Right renal pelvis (tissue), 4 donors: ENCODE results near the gene ILK. TPM values are rescaled to one million over a fixed set of nuclear protein-coding genes. Genes with fewer than 3 reads are reported as not detected.

Experiments used
- DNase-seq, 4 donors: peaks; one replicate each; pipeline ENCODE4 v3.0.0-alpha.2; 2013; ENCODE audit warnings: low read depth in 4 of 4, low spot score in 3 of 4, missing footprints in 1 of 4
- polyA plus RNA-seq, 4 donors: library from polyadenylated mRNA; unstranded; fragments of 120-200 nt; gene quantifications; one replicate each; pipeline ENCODE4 v1.2.1, GENCODE V29; 2013; ENCODE audit not compliant: insufficient read length in 4 of 4

The ILK gene
- polyA plus RNA-seq, 4 donors: 153 to 162 (median 160) TPM

DNA sequence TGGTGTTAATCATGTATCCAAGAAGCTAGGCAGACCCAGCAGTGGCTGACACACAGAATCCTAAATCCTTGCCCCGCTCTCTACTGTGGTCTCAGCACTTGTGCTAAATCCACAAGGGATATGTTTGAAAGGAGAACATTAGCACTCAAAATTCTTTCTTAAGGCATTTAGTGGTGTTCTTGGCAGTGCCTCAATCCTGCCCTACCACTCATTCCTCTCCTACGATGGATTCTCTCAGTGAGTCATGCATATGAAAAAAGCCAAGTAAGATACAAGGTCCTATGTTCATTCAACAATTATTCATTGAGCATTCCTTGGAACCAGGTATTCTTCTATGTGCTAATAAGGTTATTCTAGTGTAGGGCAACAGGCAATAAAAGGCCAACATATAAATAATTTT lies 31.4 kb upstream of the ILK start:
- DNase-seq: no peak

DNA sequence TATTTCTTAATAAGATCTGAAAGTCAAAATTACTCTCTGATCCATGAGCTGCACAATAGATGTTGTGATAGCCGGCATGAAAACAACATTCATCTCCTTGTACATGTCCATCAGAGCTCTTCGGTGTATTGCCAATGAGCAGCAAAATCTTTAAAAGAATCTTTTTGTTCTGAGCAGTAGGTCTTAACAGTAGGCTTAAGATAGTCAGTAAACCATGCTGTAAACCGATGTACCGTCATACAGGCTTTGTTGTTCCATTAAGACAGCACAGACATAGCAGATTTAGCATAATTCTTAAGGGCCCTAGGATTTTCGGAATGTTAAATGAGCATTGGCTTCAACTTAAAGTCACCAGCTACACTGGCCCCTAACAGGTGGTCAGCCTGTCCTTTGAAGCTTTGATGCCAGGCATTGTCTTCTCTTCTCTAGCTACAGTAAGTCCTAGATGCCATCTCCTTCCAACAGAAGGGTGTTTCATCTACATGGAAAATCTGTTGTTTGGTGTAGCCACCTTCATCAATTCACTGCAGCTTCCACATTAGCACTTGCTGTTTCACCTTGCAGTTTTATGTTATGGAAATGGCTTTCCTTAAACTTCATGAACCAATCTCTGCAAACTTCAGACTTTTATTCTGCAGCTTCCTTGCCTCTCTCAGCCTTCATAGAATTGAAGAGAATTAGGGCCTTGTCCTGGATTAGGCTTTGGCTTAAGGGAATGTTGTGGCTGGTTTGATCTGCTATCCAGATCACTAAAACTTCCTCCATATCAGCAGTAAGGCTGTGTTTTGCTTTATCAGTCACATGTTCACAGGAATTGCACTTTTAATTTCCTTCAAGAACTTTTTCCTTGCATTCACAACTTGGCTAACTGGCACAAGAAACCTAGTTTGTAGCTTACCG lies 28.5 kb upstream of the ILK start:
- no peak for DNase-seq

DNA sequence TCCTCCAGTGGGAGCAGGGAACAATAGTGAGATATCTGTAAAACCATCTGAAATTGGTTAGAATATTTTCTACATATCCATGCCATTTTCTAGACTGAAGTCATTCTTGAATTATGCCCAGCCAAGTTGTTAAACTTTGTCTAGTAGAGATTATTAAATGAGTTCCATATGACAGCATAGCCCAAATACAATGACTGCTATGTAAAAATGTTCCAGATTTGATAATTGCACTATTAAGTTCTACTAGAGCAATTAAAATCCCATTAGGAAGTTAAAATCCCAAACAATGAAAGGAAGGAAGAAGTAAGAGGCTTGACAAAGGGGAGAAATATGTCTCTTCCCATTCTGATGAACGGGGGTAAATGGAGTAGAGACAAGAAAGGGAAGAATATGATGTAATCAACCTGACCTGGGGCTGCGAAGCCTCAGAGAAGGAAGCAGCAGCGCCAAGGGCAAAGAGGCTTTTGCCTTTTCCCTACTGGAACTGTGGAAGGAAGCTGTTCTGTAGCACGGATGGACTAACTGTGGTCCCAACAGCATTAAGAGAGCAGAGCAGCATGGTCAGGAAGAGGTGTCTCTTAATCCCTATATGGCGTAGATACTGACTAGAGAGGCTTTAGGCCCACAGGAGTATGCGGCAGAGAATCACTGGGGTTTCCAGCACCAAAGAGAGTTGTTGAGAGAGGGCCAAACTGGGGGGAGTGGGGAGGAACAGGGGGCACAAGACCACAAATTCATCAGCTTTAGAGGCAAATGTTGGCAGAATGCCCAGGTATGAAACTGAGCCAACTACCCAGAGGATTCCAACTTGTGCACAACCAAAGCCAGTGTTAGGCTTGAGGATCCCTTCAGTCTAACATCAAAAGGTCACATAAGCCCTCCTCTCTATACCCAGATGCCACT lies 26.9 kb upstream of the ILK start:
- DNase-seq: peak in 2 of 4 donors; percentile 19 to 23

DNA sequence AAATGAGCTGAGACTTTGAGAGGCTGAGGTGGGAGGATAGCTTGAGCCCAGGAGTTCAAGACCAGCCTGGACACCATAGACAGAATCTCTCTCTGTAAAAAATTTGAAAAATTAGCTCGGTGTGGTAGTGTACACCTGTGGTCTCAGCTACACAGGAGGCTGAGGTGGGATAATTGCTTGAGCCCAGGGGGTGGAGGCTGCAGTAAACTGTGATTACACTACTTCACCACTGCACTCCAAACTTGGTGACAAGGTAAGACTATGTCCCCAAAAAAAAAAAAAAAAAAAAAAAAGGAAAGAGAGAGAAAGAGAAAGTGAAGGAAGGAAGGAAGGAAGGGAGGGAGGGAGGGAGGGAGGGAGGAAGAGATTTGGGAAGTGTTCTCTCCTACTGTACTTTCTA lies 25.4 kb upstream of the ILK start:
- DNase-seq: no peak

DNA sequence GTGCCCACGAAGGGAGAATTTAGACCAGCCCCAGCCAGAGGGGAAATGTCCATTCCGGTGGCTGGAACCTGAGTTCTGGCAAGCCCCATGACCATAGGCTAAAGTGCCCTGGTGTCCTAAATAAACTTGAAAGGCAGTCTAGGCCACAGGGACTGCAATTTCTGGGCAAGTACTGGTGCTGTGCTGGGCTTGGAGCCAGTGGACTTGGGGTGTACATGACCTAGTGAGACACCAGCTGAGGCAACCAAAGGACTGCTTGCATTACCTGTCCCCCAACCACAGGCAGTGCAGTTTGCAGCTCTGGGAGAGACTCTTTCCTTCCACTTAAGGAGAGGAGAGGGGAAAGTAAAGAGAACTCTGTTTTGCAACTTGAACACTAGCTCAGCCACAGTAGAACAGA lies 23.9 kb upstream of the ILK start:
- DNase-seq: no peak

DNA sequence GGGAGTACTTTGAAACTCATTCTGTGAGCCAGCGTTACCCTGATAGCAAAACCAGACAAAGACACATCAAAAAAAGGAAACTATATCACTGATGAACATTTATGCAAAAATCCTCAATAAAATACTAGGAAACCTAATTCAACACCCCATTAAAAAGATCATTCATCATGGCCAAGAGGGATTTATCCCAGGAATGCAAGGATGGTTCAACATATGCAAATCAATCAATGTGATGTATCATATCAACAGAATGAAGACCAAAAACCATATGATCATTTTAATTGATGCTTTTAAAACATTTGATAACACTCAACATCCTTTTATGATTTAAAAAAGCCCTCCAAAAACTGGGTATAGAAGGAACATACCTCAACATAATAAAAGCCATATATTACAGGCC lies 20.0 kb upstream of the ILK start:
- no peak for DNase-seq

DNA sequence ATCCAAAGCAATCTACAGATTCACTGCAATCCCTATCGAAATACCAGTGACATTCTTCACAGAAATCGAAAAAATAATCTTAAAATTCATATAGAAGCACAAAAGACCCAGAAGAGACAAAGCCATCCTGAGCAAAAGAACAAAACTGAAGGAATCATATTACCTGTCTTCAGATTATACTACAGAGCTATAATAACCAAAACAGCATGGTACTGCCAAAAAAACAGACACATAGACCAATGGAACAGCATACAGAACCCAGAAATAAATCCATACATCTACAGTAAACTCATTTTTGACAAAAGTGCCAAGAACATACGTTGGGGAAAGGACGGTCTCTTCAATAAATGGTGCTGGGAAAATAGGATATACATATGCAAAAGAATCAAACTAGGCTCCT lies 19.0 kb upstream of the ILK start:
- DNase-seq: no peak

DNA sequence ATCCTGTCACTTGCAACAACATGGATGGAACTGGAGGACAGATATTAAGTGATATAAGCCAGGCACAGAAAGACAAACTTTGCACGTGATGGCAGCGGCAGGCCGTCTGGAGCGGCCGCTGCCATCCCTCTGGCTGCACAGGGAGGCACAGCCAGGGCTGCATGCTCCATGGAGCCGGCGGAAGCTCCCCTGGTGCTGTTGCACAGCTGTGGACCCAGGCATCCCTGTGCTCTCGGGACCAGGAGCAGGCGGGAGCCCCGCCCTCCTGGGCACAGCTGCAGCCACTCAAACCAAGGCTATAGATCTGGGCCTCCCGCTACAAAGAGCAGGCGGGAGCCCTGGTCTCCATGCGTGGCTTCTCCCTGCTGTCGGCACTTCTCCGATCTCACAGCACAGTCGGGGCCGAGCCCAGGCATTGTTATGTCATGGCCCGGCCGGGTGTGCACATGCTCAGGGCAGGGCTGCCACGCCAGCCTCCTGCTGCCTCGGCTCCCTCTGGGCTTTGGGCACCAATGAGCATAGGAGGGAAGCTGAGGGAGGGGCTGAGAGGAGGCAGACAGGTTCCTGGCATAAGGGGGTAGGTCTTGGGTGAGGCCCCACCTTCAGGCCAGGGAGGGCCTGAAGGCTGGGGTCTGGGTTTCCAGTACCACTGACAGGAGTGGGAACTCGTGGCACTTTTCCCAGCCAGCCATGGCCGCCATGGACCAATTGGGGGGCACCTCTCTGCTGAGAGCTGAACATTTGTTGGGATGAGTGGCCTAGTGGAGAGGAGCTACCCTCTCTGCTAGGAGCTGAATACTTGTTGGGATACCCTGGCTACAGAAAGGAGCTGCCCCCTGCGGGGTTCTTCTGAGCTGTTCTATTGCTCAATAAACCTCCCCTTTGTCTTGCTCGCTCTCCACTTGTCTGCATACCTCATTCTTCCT lies 16.9 kb upstream of the ILK start:
- DNase-seq: no peak

DNA sequence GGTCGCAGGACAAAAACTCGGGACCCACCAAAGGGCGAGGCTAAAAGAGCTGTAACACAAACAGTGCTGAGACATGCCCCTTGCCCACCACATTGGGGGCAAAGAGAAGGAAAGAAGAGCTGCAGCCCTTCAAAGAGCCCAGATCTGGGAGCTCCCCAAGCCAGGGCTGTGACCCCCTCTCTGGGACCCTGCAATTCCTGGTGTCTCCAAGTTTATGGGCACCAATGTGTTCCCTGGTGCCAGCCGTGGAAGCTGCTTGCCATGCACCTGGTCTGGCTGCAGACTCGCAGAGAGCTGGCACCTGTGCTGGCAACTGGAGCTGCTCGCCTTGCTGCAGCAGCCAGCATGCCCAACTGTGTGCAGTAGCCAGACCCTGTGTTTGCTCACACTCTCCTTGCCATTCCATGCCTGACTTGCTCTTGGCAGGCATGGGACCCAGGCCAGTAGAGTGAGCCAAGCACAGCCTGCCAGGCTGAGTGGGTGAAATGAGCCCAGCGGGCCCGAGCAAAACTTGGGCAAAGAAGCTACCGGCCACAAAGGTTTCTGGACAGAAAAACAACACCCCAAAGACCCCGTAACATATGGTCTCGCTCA lies 16.1 kb upstream of the ILK start:
- no peak for DNase-seq

DNA sequence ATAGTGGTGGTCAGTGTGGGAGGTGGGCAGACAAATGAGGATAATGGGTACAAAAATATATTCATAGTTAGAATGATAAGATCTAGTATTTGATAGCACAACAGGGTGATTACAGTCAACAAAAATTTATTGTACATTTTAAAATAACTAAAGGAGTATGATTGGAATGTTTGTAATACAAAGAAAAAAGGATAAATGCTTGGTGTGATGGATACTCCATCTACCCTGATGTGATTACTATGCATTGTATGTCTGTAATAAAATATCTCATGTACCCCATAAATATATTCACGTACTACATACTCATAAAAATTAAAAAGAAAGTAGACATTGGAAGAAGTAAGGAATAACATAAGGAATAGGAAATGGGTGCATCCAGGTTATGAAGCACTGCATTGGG lies 15.6 kb upstream of the ILK start:
- DNase-seq: no peak

DNA sequence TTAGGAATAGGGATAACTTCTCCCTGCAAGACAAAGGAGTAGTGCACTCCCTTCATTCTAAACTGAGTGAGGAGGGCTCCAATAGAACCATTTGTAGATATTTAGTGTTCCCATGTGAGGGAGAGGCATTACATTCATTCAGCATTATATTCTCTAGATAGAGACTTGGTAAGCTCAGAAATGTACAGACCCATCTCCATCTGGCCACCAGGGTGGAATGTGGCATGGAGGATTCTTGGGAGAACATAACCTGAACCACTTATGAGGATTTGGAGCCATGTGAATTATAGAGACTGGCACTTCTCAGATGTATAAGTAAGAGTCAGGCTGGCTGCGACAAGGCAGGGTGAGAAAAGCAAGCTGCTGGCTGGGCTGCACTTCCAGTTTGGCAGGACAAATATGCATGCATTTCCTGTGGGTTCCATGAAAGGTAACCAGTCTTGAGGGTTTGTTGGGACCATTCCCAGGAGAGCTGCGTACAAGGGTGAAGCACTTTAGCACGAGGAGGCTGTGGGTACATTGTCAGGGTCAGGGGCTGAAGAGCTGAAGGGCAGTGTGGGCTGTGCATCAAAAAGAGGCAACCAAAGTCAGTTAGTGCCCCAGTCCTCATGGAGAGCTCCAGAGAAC lies 9.3 kb upstream of the ILK start:
- DNase-seq: no peak

DNA sequence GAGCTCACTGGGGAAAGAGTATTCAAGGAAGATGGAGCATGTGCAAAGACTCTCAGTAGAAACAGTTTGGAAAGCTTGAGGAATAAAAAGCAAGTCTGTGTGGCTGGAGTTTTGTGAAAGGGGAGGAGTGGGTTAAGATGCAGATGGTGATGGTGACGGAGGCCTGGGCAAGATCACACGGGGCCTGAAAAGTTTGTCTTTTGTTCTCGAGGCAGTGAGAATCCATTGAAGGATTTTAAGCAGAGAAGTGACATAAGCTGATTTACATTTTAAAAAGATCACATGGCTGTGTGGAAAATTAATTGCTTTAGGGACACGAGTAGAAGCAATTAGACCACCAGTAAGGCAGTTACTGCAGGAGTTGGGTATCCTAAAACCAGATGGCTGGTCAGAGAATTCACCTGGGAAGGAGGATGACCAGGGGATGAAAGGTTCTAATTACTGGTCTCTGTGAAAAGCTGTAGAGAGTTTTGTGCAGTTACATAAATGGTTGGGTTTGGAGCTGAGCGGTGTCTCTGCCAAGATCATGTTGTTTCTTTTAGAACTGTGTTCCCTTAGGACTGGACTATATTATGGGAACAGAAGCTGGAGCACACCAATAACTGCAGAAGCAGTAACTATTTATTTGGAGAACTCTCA lies 7.2 kb upstream of the ILK start:
- no peak for DNase-seq

DNA sequence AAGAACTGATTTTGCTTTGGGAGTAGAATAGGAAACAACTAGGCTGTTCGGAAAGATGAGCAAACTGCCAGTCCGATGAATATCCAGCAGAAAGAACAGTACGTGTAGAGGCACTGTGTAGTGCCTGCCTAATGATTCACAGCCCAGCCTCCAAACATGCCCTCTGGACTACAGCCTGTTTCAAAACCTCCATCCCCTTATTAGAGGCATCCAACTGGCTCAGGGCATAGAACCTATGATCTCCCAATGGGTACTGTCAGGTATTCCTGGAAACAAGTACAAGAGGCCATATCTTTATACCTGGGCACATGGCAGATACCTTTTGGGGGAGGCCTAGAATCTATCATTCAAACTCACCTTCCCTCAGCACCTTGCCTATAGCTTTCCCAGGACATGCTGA lies 5.0 kb upstream of the ILK start:
- DNase-seq: no peak

DNA sequence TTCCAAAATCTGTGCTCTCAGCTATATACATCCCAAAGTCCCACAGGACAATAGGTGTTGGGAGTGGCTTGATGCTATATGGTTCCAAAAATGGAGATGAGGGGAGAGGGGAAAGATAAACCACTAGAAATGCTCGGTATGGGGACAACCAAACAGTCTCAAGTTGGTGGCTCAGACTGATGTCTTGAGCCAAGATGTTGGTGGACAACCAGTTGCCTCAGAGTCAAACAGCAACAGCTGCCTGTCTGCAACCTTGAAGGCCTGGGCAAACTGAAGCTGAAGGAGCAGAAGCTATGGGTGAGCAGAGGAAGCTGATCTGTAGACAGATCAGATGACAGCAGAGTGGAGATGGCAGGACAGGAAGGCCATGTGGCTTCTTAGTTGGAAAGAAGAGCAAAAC lies 4.1 kb upstream of the ILK start:
- DNase-seq: no peak

DNA sequence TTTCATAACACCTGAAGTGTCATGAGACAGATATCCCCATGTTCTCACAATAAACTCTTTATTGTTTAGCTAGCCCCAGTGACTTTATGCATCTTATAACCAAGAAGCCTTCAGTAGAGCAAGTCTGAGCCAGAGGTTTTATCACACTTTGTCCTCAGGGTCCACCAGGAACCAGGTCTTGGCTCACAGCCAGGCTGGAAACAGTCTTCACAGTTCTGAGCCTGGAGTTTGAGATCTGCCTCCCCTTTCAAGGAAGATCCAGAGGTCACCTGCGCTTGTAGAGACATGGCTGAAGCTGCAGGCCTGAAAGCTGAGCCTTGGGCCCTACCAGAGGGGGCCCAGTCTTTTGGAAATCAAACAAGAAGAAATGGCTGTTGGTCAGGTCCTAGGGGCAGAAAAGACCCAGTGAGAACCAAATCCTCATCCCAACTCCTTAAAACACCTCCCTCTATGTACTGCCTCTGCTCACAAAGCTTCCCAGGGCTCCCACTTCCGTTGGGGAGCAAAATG lies 3.6 kb upstream of the ILK start:
- no peak for DNase-seq

DNA sequence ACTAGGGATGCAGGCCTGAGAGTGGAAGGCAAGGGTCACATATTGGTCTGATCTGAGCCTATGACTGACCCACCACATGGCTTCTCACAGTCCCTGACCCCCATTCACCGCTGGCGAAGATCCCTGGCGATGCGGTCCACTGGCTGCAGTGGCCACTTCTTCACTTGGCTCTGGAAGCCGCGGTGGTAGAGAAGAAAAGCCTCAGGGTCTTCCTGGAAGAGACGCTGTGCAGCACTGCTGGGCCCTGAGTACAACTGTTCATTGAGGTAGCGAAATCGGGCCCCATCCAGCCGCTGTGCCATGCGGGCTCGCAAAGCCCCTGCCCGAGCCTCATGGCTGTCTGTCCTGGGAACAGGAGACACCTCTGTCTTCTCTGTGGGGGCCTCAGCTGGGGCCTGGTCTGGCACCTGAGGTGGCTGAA lies 2.5 kb upstream of the ILK start:
- no peak for DNase-seq

DNA sequence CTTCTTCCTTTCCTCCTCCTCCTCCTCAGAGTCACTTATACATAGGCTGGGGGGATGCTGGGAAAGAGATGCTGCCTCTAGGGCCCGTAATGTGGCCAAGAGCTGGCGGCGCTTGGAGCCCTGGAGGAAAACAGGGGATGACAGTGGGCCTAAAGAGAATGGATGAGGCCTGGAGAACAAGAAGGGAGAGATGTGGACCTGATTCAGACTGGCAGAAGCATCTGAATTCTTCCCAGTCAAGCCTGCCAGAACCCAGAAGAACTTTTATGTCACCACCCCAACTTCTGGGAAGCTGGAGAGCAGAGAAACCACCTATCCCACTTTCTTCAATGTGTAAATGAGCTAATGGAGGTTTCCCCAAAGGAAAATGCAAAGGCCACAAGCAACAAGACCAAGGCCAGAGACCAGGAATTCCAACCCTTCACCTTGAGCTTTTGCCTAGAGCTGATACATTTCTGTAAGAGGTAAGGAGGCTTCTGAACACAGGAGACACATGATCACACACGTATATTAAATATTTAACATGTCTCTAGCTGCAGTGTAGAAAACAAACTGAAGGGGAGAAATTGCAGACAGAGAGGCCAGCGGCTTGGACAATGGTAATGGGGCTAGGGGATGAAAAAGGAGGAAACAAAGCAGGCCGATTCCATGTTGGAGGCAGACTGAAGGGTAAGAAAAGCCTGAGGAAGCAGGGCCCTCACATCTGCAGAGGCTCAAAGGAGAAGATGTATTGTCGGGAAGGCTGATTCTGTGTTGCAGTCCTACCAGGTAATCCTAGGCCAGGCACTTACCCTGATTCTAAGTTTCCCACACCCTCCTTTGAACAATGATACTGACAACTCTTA lies 1.3 kb upstream of the ILK start:
- DNase-seq: no peak

DNA sequence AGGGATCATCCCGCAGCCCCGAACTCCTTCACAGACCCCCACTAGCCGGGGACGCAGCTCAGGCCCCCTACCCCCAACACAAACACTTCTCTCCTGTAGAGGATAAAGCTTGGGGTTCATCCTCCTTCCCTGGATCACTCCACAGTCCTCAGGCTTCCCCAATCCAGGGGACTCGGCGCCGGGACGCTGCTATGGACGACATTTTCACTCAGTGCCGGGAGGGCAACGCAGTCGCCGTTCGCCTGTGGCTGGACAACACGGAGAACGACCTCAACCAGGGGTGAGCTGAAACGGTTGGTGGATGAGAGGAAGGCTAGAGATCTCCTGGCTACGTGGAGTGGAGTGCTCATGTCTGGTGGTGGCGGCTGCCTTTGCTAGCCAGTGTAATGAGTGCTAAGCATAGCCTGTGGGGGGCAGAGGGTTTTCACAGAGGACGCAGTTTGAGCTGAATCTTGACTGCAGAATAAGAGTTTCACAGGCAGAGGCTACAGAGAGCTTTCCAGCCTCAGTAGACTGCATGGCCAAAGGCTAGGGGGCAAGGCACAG lies 580 bp downstream of the ILK start:
- peak in 1 of 4 donors; percentile 56 for DNase-seq
